ENCODE results near the gene FAM13C. TPM values are rescaled to one million over a fixed set of nuclear protein-coding genes. Genes with fewer than 3 reads are reported as not detected.

The FAM13C gene
- total and polyA plus RNA-seq, 2 of the 13 experiments (the other 11 are each of a cell fraction or from before 2014, with no cell fraction given), result 0.07 to 0.26 TPM

DNA sequence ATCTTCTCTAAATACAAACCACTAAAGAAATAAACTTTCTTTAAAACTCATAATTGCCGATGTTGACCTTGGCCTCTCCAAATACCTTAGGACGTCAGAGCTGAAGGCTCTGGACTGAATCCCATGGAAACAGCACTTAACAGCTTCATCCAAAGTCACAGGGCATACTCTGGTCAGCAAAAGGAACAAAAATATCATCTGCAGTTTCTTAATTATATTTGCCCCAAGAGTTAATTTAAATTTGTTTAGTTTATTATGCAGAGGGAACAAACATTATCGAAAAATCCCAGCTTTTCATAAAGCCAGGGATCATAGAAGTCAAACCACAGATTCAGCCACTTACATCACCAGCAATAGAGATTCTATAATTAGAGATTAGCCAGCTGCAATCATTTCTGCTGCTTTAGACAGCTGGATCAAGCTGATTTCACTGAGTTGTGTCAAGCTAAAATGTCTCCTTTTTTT lies 20.5 kb upstream of the FAM13C start (continued):
- TF ChIP-seq ZBTB34 (CRISPR knock-in tag; IDR thresholded peaks at IDR 0.05) (no peak), ZNF614 (CRISPR knock-in tag; IDR thresholded peaks at IDR 0.05; ENCODE audit: borderline replicate concordance) (no peak), ZNF616 (CRISPR knock-in tag; IDR thresholded peaks at IDR 0.05; ENCODE audit: low read depth) (no peak), ZFP37 (CRISPR knock-in tag; IDR thresholded peaks at IDR 0.05; ENCODE audit: borderline replicate concordance) (no peak), FOXC1 (CRISPR knock-in tag; IDR thresholded peaks at IDR 0.05; ENCODE audit: borderline replicate concordance) (no peak), SP4 (CRISPR knock-in tag; IDR thresholded peaks at IDR 0.05) (no peak)

GRCh38 chr10:59381687-59382086 lies 19.3 kb upstream of the FAM13C start:
- 0% methylated on average over 1 of the region's 1 CpG for WGBS (ENCODE audit: low lambda C conversion rate)
- Histone ChIP-seq H3K9ac (ENCODE audit: insufficient read depth, low read depth, low read length) (no peak overlapping the region), H3K9me3 (ENCODE audit: low read length) (no peaks in the 10 kb centered on the region), H3K4me1 (ENCODE audit: insufficient read depth, low read length) (no peaks in the 10 kb centered on the region), H4K20me1 (ENCODE audit: insufficient read depth, low read length) (no peaks in the 10 kb centered on the region), H3K36me3 (replicated peaks in 1 of 2; ENCODE audit: control insufficient read depth in 1 of 2, insufficient read depth in 2 of 2, low read length in 2 of 2) (no peaks in the 10 kb centered on the region), H2AFZ (ENCODE audit: low read length) (no peak overlapping the region), H3K4me2 (ENCODE audit: low read depth, low read length) (no peak overlapping the region), H3K79me2 (ENCODE audit: insufficient read depth, low read length) (no peaks in the 10 kb centered on the region), H3K27me3 (ENCODE audit: control insufficient read depth in 1 of 2, insufficient read depth in 2 of 2, low read length in 2 of 2) (no peaks in the 10 kb centered on the region), H3K27ac (ENCODE audit: extremely low read length, insufficient read depth, low read length) (no peak overlapping the region), H3K4me3 (replicated peaks in 1 of 3; ENCODE audit: insufficient read depth in 1 of 3, low read depth in 2 of 3, low read length in 3 of 3) (no peak overlapping the region)
- FAIRE-seq (no peak), ATAC-seq (no peak), DNase-seq (ENCODE audit: low spot score) (no peak)
- ChIA-PET POLR2A (no interaction called here), CTCF (ENCODE audit: low intra/inter-chr PET ratio, low total read pairs) (no interaction called here)
- TF ChIP-seq RELA (CRISPR knock-in tag; IDR thresholded peaks at IDR 0.05), result no peak
- peak; percentile 69 for TF ChIP-seq ATF7 (IDR thresholded peaks at IDR 0.05)
- no peak for TF ChIP-seq ATF7 (CRISPR knock-in tag; IDR thresholded peaks at IDR 0.05)
- in situ Hi-C loops (cut with HindIII; ENCODE audit: extremely low pct_ligation_motif_present, low pct_unique_long_range_greater_than_20kb), result no loop called here
- intact Hi-C loops (cut with micrococcal nuclease; ENCODE audit: unreplicated experiment), result loop anchor here (5.0 kb wide), 1 partner anchor 1504 kb away; no protein-coding TSS in a partner anchor
- no TSS peak for BruUV-seq (replicated peaks)

All from HepG2 (cell line).